GM10266 (cell line): ENCODE results near the gene DNM1.

ENCODE experiments used
- DNase-seq: peaks from one replicate; pipeline ENCODE4 v3.0.0; 2012; ENCODE audit errors: extremely low spot score
- CTCF ChIP-seq: IDR thresholded peaks from 2 replicates; pipeline ENCODE4 v1.5.1; 2012; ENCODE audit warnings: mild to moderate bottlenecking, low read depth; ENCODE audit not compliant: control insufficient read depth, insufficient read depth; ENCODE audit errors: missing control alignments

DNM1 gene

GRCh38 chr9:128298535-128299482, 95.6 kb downstream of the DNM1 start:
- TF ChIP-seq CTCF, result no peak
- DNase-seq, result no peak

- no peak for TF ChIP-seq CTCF
- no peak for DNase-seq
Measured at GRCh38 chr9:128304136-128304970, 101.2 kb downstream of the DNM1 start.
